Endothelial cell of umbilical vein (primary cell): Measurements from ENCODE around the gene PPHLN1. TPM values are rescaled to one million over a fixed set of nuclear protein-coding genes. Genes with fewer than 3 reads are reported as not detected.
A peak's percentile ranks its signal among the peaks of the same experiment; 100 is the strongest.

Experiments
- BruUV-seq: library from RNA; stranded (reverse); fragments of 400-500 nt; replicated peaks from 2 replicates; lab custom pipeline; 2021; lab: Mats Ljungman, UMichigan
- CTCF ChIA-PET: fragments of 300-600, 350-600 bp; sonication (Branson Sonifier 250); formaldehyde crosslinking; loops from one replicate; lab custom pipeline; 2021; ENCODE audit warnings: antibody characterized with exemption, inconsistent platforms; lab: Charles Lee
- POLR2A ChIA-PET: fragments of 300-600, 350-600 bp; sonication (Branson Sonifier 250); formaldehyde crosslinking; loops from one replicate; lab custom pipeline; 2021; ENCODE audit warnings: antibody characterized with exemption, inconsistent platforms; lab: Charles Lee
- DNase-seq: peaks from one replicate; pipeline ENCODE4 v3.0.0-alpha.2; 2011; ENCODE audit warnings: low read depth, low spot score
- FAIRE-seq: peaks from 2 replicates; lab custom pipeline; 2011; peaks lifted over from hg19 to GRCh38; lab: Jason Lieb, UNC
- H2AFZ ChIP-seq: 2 replicates; pipeline ENCODE4 v1.6.0; 2012; ENCODE audit warnings: low read depth, low read length, control low read depth, inconsistent platforms
- H3K27ac ChIP-seq: 2 replicates; pipeline ENCODE4 v1.5.1; 2011; ENCODE audit warnings: low read depth, mild to moderate bottlenecking, control low read depth, low read length, moderate library complexity; ENCODE audit not compliant: insufficient read depth
- H3K27me3 ChIP-seq, 2 experiments: 2 replicates each; pipeline versions ENCODE4 v1.6.0 to v1.6.1; 2011; ENCODE audit warnings: low read length in 2 of 2, mixed read lengths in 1 of 2; ENCODE audit not compliant: control insufficient read depth in 2 of 2, insufficient read depth in 2 of 2
- H3K36me3 ChIP-seq, 2 experiments: 2 replicates in 1 of 2; 3 replicates in 1 of 2; pipeline ENCODE4 v1.5.1; 2011; ENCODE audit warnings: low read length in 2 of 2, mild to moderate bottlenecking in 1 of 2, moderate library complexity in 1 of 2; ENCODE audit not compliant: control insufficient read depth in 2 of 2, insufficient read depth in 2 of 2; ENCODE audit errors: extremely low read depth in 1 of 2
- H3K4me1 ChIP-seq: 3 replicates; pipeline ENCODE4 v1.5.1; 2011; ENCODE audit warnings: mild to moderate bottlenecking, low read length; ENCODE audit not compliant: control insufficient read depth, insufficient read depth; ENCODE audit errors: extremely low read depth
- H3K4me2 ChIP-seq: 2 replicates; pipeline ENCODE4 v1.6.1; 2011; ENCODE audit warnings: low read length, control low read depth, mixed read lengths; ENCODE audit not compliant: insufficient read depth
- H3K4me3 ChIP-seq, 3 experiments: fragments of 200-600 bp in 1 of 3; sonication (generic), shearing (Covaris generic) in 1 of 3; replicated peaks in 1 of 3; 2 replicates each; pipeline ENCODE4 v1.5.1; 2011 to 2016; ENCODE audit warnings: control low read depth in 3 of 3, low read length in 3 of 3, mild to moderate bottlenecking in 2 of 3, inconsistent platforms in 1 of 3, low read depth in 1 of 3, moderate library complexity in 1 of 3; ENCODE audit not compliant: insufficient read depth in 1 of 3
- H3K79me2 ChIP-seq: 2 replicates; pipeline ENCODE4 v1.6.0; 2012; ENCODE audit warnings: low read length, inconsistent platforms; ENCODE audit not compliant: control insufficient read depth, insufficient read depth
- H3K9ac ChIP-seq: replicated peaks from 2 replicates; pipeline ENCODE3; 2011; ENCODE audit warnings: low read length, control low read depth; ENCODE audit not compliant: insufficient read depth; ENCODE audit errors: extremely low read depth
- H3K9me1 ChIP-seq: replicated peaks from 3 replicates; pipeline ENCODE4 v1.6.0; 2011; ENCODE audit warnings: mild to moderate bottlenecking, low read length; ENCODE audit not compliant: control insufficient read depth, insufficient read depth; ENCODE audit errors: extremely low read depth
- H3K9me3 ChIP-seq: replicated peaks from 2 replicates; pipeline ENCODE4 v1.5.1; 2012; ENCODE audit warnings: low read length, inconsistent platforms; ENCODE audit not compliant: control insufficient read depth, insufficient read depth
- H4K20me1 ChIP-seq: replicated peaks from 2 replicates; pipeline ENCODE3; 2011; ENCODE audit warnings: mild to moderate bottlenecking, low read length; ENCODE audit not compliant: control insufficient read depth, insufficient read depth; ENCODE audit errors: extremely low read depth
- CTCF ChIP-seq, 2 donors: IDR thresholded peaks; 1 replicate in 1 of 2; 2 replicates in 1 of 2; pipeline ENCODE4 v1.5.1; 2011; ENCODE audit warnings: low read length in 2 of 2, mild to moderate bottlenecking in 2 of 2, moderate library complexity in 2 of 2, control low read depth in 1 of 2, inconsistent platforms in 1 of 2, low read depth in 1 of 2; ENCODE audit not compliant: insufficient read depth in 1 of 2; ENCODE audit errors: extremely low read depth in 1 of 2
- EZH2 ChIP-seq: IDR thresholded peaks from 2 replicates; pipeline ENCODE4 v1.6.1; 2012; ENCODE audit warnings: borderline replicate concordance, low read depth, mild to moderate bottlenecking, moderate library complexity, low read length, inconsistent platforms; ENCODE audit not compliant: severe bottlenecking
- FOS ChIP-seq: IDR thresholded peaks from 2 replicates; pipeline ENCODE4 v1.6.1; 2011; ENCODE audit warnings: mild to moderate bottlenecking, low read length, moderate library complexity, borderline replicate concordance; ENCODE audit not compliant: insufficient read depth
- GATA2 ChIP-seq: IDR thresholded peaks from 2 replicates; pipeline ENCODE4 v1.7.0; 2011; ENCODE audit warnings: low read depth, mild to moderate bottlenecking, moderate library complexity, mixed read lengths, low read length; ENCODE audit not compliant: insufficient read length, insufficient read depth
- JUN ChIP-seq: IDR thresholded peaks from 2 replicates; pipeline ENCODE4 v1.6.1; 2011; ENCODE audit warnings: borderline replicate concordance, low read depth; ENCODE audit not compliant: insufficient read length, insufficient read depth
- MYC ChIP-seq: IDR thresholded peaks from one replicate; pipeline ENCODE4 v1.6.1; 2011; ENCODE audit warnings: mild to moderate bottlenecking, low read depth, low read length
- POLR2A ChIP-seq: IDR thresholded peaks from 2 replicates; pipeline ENCODE4 v1.6.1; 2012; ENCODE audit warnings: low read depth, mild to moderate bottlenecking, control low read depth, low read length
- POLR2AphosphoS5 ChIP-seq: IDR thresholded peaks from 2 replicates; pipeline ENCODE4 v1.6.1; 2012; ENCODE audit warnings: low read depth, mild to moderate bottlenecking, control low read depth, low read length, moderate library complexity; ENCODE audit not compliant: insufficient read depth
- dilution Hi-C: fragments of 300-500 bp; cut with MboI; formaldehyde crosslinking; loops from one replicate; pipeline ENCODE4 v1.15.0; 2019; ENCODE audit warnings: low sequenced_read_pairs; ENCODE audit not compliant: extremely low pct_ligation_motif_present
- intact Hi-C: fragments of 100-400 bp; cut with micrococcal nuclease; formaldehyde crosslinking; loops from one replicate; pipeline ENCODE4 v1.10.0; 2022
- polyA plus RNA-seq, 4 experiments: library from polyadenylated mRNA; depleted of rRNA in 3 of 4; stranded (reverse) in 3 of 4; unstranded in 1 of 4; fragments of >200 nt; gene quantifications; 2 replicates each; pipeline versions ENCODE4 v1.2.1 to v1.2.3, GENCODE V29; 2011 to 2012; ENCODE audit warnings: missing spikeins in 1 of 4
- total RNA-seq: library from RNA; stranded (reverse); gene quantifications from 2 replicates; pipeline ENCODE4 v1.2.3, GENCODE V29; 2021
- TF ChIP-seq, protein P1 (sequence below): IDR thresholded peaks from 2 replicates; pipeline ENCODE4 v1.6.1; 2011; ENCODE audit not compliant: insufficient read depth, insufficient read length

Gene PPHLN1
- total and polyA plus RNA-seq, 2 donors (not counting 3 experiments of a cell fraction or from before 2014, with no cell fraction given), result 23.4 to 62.2 TPM

DNA sequence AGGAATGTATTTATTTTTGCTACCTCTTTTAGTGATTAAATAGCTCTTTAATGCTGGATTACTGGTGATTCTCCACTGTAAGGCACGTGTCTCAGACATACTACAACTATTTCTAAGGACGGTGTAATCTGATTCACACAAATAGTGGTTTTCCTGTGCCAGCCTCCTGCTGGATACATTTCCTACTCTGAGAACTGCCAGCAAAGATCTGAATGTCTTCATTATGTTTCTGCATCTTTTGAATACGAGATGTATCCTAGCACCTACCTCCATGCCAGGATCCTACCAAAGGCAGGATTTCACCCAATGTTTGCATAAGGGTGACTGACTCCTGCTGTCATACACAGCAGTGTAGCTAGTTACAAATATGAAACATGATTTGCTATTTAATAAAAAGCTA lies 143.0 kb downstream of the PPHLN1 start:
- DNase-seq, result no peak
- H3K27me3 ChIP-seq, result no peaks in the 10 kb centered on the region
- H3K9me3 ChIP-seq, result no peaks in the 10 kb centered on the region
- peak overlapping the region; percentile 4 for H3K4me2 ChIP-seq
- TF ChIP-seq CTCF (IDR thresholded peaks at IDR 0.05; ENCODE audit: extremely low read depth in 1 of 2, insufficient read depth in 1 of 2, low read depth in 1 of 2, low read length in 2 of 2) (no peak), MYC (no peak), POLR2A (no peak), POLR2AphosphoS5 (no peak), GATA2 (no peak), FOS (no peak), EZH2 (no peak), JUN (no peak)
- TF ChIP-seq, protein P1, sequence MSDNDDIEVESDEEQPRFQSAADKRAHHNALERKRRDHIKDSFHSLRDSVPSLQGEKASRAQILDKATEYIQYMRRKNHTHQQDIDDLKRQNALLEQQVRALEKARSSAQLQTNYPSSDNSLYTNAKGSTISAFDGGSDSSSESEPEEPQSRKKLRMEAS, result no peak
- H3K79me2 ChIP-seq, result peaks cover 51% of the 10 kb centered on the region
- no peak overlapping the region for H2AFZ ChIP-seq
- H3K9ac ChIP-seq, result no peak overlapping the region
- intact Hi-C loops (no loop called here), dilution Hi-C loops (no loop called here)
- peaks cover 44% of the 10 kb centered on the region for H3K4me1 ChIP-seq
- peak; percentile 4 for FAIRE-seq
- no peaks in the 10 kb centered on the region for H3K9me1 ChIP-seq
- H3K36me3 ChIP-seq, result peaks cover 27 to 56% of the 10 kb centered on the region in 2 experiments
- peak overlapping the region; percentile 5 for H3K27ac ChIP-seq
- peaks cover 8% of the 10 kb centered on the region for H4K20me1 ChIP-seq
- H3K4me3 ChIP-seq, result no peak overlapping the region
- POLR2A ChIA-PET, result no interaction called here
- no TSS peak for BruUV-seq
- CTCF ChIA-PET, result interaction anchor here (1.2 to 4.7 kb wide), 9 partner anchors 10 to 870 kb away, joined by 3 to 20 read pairs (median 6); no protein-coding TSS in a partner anchor
